ENCODE measurements around the gene CARD14.

- TF ChIP-seq CTCF (IDR thresholded peaks at IDR 0.05) (no peak), POLR2A (IDR thresholded peaks at IDR 0.05) (no peak), POLR2AphosphoS5 (IDR thresholded peaks at IDR 0.05) (no peak), EP300 (IDR thresholded peaks at IDR 0.05) (no peak)
Measured at GRCh38 chr17:80122026-80122575, 47.7 kb upstream of the CARD14 start.

Measured in upper lobe of left lung (tissue), 4 donors.